GM15510 (cell line): Measurements from ENCODE around the gene UGDH.

Experiments
- POLR2A ChIP-seq: IDR thresholded peaks from 3 replicates; pipeline ENCODE4 v1.6.1; 2011; ENCODE audit warnings: borderline replicate concordance; ENCODE audit not compliant: insufficient read length; ENCODE audit errors: extremely low read depth

The UGDH gene

DNA sequence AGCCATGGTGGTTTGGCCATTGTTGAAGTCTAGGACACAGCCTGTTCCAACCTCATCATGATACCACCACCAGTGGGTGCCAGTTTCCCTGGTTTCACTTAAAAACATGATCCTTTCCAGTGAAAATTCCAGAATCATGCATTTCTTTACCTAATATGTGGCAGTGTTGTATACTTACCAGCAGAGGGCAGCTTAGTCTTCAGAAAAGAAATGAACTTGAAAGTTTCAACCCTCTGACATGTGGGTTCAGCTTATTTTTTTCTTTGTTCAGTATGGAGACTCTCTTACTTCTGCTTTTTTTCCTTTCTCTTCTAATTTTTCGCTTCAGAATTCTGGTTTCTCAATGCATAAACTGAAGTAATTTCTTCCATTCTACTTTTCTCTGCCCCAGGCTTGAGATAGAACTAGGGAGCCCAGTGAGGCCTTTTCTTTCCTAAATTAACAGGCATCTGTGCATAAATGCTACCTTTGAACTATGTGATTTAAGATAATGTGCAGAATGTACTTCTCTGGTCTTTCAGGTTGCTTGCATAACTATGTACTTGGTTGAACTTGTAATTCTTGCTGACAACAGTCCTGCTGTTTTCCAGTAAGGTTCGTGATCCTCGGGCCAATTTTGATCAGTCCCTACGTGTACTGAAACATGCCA is 57.7 kb downstream of the UGDH start:
- TF ChIP-seq POLR2A, result no peak

DNA sequence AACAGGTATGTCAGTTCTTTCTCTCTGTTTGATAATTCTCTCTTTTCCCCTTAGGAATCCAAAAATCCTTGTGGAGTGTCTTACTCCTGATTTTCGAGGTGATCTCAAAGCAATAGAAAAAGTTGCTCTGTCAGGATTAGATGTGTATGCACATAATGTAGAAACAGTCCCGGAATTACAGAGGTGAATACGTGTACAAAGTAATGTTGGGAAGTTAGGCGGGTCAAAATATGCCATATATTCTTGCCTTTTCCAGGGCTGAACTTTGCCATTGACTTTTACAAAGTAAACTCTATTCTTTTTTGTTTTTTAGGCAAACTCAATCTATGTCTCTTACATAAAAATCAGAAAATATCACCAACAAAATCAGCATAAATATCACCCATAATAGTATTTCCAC is 59.8 kb downstream of the UGDH start:
- no peak for TF ChIP-seq POLR2A

DNA sequence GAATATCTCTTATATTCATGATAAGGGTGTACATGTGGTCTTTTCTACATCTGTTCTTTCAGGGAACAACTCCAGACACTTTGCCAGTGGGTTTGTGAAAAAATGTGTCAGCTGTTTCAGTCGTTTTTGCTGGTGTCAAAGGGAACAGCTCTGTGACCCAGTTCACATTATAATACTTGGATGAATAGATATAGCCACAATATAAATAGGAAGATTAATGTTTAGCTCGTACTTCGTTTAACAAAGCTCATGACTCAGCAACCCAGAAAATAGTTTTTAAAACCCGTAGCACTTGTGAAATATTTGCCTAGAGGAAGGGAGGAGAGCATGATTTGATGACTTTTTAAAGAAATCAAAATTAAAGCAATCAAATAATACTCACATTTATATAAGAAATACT is 60.5 kb downstream of the UGDH start:
- TF ChIP-seq POLR2A, result no peak

DNA sequence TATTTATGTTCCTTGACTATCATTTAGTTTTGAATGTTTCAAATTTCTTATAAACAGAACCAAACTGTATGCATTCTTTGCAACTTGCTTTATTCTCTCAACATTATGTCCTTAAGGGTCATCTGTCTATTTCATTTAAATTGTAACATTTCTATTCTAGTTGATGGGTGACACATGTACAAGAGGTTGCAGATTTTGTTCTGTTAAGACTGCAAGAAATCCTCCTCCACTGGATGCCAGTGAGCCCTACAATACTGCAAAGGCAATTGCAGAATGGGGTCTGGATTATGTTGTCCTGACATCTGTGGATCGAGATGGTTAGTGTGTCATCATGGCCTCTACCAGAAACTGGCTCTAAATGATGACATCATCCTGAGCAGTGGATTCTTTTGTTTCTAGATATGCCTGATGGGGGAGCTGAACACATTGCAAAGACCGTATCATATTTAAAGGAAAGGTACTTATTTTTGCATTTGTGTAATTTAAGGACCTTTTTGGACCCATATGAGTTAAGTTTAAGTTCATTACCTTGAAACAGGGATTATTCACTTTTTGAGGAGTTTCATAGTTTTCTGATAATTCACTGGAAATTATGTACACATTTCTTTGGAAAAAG is 62.2 kb downstream of the UGDH start:
- no peak for TF ChIP-seq POLR2A

DNA sequence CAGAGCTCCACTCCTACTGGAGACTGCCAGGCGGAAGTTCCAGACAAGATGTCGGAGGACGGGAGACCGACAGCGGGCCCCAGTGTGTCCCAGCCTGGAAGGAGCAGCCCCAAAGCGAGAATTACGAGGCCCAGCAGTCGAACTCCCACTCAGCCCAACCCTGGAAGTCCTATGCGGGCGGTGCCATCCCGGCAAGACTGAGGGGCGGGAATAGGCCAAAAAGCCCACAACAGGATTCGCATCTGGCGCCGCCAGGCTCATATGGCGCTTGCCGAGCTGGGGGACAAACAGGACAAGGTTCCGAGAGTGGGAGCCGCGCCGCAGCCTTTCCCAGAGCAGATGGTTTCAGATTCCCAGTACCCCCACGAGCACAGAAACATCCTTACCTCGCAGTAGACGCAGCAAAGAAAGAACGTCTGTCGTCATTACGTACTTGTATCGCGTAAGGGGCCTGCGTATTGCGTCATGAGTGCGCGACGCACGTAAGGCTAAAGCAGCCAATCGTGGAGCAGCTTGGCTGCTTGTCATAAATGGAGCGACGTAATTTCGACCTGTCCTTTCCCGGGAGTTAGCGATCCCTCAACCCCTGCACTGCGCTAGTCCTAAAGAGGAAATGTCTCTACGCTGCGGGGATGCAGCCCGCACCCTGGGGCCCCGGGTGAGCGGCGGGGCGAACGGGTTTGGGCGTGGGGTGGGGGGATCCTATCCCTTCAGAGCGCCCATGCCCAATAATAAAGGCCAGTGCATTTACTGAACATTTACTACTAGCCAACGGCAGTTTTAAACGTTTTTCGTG is 68.5 kb downstream of the UGDH start, which contains the start of the genes LIAS and RPL9:
Gene LIAS (plus strand): TSS at position 552 of the 796 bp plus-strand sequence. CDS start 62 bp downstream, at position 614.
Gene RPL9 (minus strand): TSS at position 418 of the 796 bp plus-strand sequence. CDS start 483 bp downstream, outside the sequence.
- TF ChIP-seq POLR2A, result peak; percentile 97

DNA sequence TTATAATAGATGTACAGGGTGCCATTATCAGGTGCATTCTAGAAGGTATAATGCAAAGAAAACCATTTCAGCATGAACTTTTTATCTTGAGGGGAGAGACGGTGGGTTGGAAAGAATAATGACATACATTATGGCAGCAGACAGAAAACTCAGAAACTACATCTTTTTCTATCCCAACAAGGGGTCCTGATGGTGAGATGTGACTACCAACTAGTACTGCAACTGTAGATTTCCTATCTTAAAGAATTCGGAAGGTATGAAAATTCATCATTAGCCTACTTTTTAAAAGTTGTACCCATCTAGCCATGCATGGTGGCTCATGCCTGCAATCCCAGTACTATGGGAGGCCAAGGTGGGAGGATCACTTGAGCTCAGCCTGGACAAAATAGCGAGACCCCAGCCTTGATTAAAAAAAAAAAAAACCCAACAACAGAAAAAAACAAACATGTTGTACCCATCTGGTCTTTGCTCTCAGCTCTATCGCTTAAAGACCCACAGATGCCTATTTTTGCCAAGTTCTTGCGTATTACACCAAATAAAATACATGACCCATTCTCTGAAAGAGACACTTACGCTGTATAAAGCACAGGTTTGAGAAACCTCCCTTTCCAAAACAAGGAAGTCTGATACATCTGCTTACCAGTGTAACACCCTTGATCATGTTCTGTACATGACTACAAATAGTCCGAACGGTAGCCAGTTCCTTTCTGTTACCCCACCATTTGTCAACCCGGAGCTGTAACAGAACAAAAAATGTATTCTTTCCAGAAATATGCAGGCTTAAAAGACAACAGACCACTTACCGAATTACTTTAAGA is 70.1 kb downstream of the UGDH start:
- no peak for TF ChIP-seq POLR2A

DNA sequence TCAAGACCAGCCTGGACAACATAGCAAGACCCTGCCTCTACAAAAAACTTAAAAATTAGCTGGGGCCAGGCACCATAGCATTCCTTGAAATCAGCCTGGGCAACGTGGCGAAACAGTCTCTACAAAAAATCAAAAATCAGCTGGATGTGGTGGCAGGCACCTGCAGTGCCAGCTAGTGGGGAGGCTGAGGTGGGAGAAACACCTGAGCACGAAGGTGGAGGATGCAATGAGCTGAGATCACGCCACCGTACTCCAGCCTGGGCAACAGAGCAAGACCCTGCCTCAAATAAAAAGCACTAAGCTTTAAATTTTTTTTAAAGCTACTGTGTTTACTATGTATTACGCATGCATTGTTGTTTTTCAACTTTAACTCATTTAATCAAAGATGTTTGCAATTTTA is 71.8 kb downstream of the UGDH start:
- no peak for TF ChIP-seq POLR2A

DNA sequence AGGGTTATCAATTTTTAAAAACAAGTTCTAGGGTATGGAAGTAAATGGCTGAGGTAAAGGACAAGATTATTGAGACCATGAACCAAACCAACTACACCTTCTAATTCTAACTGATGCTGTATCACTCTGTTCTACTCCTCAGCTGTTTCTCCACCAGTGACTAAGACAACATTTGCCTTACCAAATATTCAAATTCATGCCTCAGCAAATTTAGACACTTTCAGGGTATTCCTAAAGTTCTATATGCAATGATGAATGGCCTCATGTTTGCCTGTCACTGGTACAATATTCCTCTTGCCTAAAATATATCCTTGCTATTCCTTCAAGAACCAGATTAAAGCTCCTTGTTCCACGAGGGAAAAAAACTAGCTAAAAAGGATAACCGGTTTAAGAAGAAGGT is 73.5 kb downstream of the UGDH start:
- TF ChIP-seq POLR2A, result no peak

DNA sequence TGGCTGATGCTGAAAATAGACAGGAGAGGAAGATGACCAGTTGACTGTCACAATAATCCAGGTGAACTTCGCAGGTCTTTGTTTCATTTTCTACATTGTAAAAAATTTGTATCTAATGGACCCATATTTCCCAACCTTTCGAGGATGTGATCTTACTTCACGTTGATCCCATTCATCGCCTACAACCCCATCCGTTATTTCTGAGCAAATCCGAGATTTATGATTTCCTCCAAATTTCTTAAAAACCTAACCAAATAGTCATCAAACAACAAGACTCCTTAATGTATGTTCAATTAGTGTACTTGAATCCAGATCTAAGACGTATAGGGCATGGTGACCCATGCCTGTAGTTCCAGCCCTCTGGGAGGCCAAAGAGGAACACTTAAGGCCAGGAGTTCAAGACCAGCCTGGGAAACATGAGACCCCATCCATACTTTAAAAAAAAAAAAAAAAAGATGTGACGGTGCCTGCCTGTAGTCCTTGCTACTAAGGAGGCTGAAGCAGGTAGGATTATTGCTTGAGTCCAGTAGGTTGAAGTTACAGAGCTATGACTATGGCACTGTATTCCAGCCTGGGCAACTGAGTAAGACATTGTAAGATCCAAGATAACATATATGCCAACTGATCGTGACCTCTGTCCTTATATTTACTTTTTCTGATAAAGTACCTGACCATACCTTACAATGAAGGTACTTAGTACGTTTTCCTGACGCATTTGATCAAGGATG is 74.2 kb downstream of the UGDH start:
- TF ChIP-seq POLR2A, result no peak

DNA sequence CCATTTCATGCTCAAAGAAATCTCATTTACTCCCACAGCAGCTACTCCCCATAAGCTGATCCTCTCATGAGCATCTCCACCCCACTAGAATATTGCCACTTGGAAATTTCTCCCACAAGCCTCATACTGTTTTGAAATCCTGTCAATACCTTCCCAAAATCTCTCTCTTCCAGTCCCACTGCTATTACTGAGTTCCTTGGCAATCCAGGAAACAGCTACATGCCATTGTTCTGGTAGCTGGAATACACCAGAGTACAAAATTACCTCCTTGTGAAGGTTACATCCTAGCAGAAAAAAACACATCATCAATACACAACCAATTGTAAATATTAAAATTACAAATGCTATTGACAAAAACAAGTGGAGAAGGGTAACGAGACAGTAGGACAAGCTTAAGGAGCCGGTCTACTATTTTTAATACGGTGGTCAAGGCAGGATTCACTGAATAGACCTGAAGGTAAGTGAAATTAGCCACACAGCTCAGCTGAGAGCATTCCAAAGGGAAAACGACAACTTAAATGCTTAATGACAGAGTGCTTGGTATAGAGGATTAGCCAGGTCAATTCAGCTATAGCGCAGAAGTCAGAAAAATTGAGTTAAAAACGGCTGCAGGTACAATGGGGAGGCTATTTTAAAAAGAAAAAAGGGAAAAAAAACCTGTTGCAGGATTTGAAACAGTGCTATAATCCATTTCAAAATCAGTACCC is 74.9 kb downstream of the UGDH start:
- no peak for TF ChIP-seq POLR2A

DNA sequence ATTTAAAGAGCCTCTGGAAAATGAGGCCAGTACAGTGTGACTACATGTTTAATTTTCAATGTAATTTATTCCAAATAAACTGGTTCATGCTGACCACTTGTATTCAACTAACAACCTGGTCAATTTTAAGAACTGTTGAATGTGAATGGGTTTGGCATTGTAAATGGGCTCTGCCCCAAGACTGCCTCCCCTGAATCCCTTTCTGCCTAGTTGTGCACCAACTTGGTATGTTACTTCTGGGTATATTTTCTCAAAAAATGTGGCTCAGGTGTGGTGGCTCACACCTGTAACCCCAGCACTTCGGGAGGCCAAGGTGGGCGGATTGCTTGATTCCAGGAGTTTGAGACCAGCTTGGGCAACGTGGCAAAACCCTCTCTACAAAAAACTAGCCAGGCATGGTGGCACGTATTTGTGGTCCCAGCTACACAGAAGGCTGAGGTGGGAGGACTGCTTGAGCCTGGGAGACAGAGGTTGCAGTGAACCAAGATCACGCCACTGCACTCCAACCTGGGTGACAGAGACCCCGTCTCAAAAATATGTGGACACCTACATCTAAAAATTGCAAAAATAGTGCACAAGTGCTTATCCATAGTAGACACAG is 75.7 kb downstream of the UGDH start:
- no peak for TF ChIP-seq POLR2A

DNA sequence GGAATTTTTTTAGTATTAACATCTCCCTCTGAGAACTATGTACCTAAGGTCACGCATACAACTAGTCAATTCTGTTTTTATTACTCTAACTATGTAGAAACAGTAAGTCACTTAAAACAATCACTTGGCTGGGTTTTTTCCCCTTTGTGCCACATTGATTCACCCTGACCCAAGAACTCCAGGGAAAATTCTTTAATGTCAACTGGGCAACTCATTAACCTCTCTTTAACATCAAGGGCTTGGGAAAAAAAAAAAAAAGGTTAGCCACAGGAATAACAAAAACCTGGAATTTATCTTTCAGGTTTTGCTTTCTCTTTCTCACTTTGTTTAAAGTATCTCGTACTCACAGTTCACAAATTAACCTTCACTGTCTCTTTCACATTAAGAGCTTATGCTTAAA is 76.6 kb downstream of the UGDH start:
- no peak for TF ChIP-seq POLR2A
